Karpas-422 (cell line): ENCODE measurements around the gene UGT1A8. TPM values are rescaled to one million over a fixed set of nuclear protein-coding genes. Genes with fewer than 3 reads are reported as not detected.
"Not testable (repeated sequence)": the region's sequence is repeated elsewhere in the genome, so short reads cannot be mapped to it uniquely, and the experiment has no call there.

Experiments used
- DNase-seq: peaks from one replicate; pipeline ENCODE4 v3.0.0-alpha.2; 2015
- H2AFZ ChIP-seq: fragments of 200-600 bp; sonication (generic); 2 replicates; pipeline ENCODE4 v1.6.1; 2014; ENCODE audit warnings: antibody characterized with exemption, low read length, mixed read lengths
- H3K27ac ChIP-seq: fragments of 200-600 bp; sonication (generic); 2 replicates; pipeline ENCODE4 v1.5.1; 2014; ENCODE audit warnings: mild to moderate bottlenecking, low read length, moderate library complexity
- H3K27me3 ChIP-seq: fragments of 200-600 bp; sonication (generic); 2 replicates; pipeline ENCODE4 v1.6.1; 2014; ENCODE audit warnings: low read length, mixed read lengths
- H3K36me3 ChIP-seq: fragments of 200-600 bp; sonication (generic); 2 replicates; pipeline ENCODE4 v1.6.1; 2014; ENCODE audit warnings: low read length, mixed read lengths; ENCODE audit not compliant: insufficient read depth
- H3K4me1 ChIP-seq: fragments of 200-600 bp; sonication (generic); 2 replicates; pipeline ENCODE4 v1.6.1; 2014; ENCODE audit warnings: mild to moderate bottlenecking, low read length, mixed read lengths
- H3K4me2 ChIP-seq: fragments of 200-600 bp; sonication (generic); 2 replicates; pipeline ENCODE4 v1.6.1; 2014; ENCODE audit warnings: low read length, low read depth, mild to moderate bottlenecking; ENCODE audit not compliant: poor library complexity, severe bottlenecking
- H3K4me3 ChIP-seq: fragments of 200-600 bp; sonication (generic); 2 replicates; pipeline ENCODE4 v1.5.1; 2014; ENCODE audit warnings: mild to moderate bottlenecking, antibody characterized with exemption, low read length, mixed read lengths
- H3K79me2 ChIP-seq: fragments of 200-600 bp; sonication (generic); 2 replicates; pipeline ENCODE4 v1.6.1; 2014; ENCODE audit warnings: mild to moderate bottlenecking, low read length, mixed read lengths
- H3K9ac ChIP-seq: fragments of 200-600 bp; sonication (generic); 2 replicates; pipeline ENCODE4 v1.6.0; 2014; ENCODE audit warnings: low read length
- H3K9me2 ChIP-seq: fragments of 200-600 bp; sonication (generic), shearing (Covaris generic); replicated peaks from 2 replicates; pipeline ENCODE4 v1.6.0; 2014; ENCODE audit warnings: mild to moderate bottlenecking, low read length, moderate library complexity; ENCODE audit not compliant: insufficient read depth
- H3K9me3 ChIP-seq: fragments of 300-700, 200-600 bp; sonication (generic); 2 replicates; pipeline ENCODE4 v1.6.1; 2014; ENCODE audit warnings: low read length, mixed read lengths
- H4K20me1 ChIP-seq: fragments of 200-600 bp; sonication (generic); 2 replicates; pipeline ENCODE4 v1.6.1; 2014; ENCODE audit warnings: mild to moderate bottlenecking, antibody characterized with exemption, low read length, low read depth; ENCODE audit not compliant: insufficient read depth
- total RNA-seq: library from RNA; depleted of rRNA; stranded (reverse); fragments of >200 nt; shearing (Covaris generic); gene quantifications from 2 replicates; pipeline ENCODE4 v1.2.3, GENCODE V29; 2014; ENCODE audit warnings: low replicate concordance

Gene UGT1A8
- total RNA-seq, 1 experiment from 2014 or later, result not detected

DNA sequence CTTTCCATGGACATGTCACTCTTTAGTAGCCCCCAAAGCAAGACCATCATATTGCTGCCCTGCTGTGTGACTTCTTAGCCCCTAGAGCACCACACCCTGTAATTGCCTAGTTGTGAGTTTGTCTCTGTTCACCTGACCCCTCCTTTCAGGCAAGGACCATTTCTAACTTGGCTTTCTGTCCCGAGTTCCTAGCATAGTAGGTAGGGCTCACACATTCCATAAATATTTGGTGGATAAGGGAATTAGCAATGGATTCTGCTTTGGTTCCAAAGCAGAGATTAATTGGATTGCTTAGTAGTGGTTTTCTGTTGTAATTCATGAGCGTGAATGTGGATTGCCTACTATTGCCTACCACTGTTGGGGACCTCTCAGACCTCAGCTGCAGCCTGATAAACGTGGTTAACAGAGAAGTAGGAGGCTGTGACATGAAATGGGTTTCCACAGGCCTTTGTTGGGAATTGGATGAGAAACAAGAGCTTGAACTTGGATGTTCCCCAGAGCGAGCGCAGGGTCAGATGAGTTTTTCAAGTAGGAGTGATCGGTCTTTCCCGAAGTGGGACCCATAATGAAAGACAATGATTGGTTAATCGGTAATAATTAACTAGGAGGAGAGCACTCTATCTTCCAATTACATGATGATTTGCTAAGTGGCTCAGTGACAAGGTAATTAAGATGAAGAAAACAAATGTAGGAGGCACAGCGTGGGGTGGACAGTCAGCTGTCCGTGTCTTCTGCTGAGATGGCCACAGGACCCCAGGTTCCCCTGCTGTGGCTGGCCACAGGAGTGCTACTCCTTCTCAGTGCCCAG, 129.2 kb downstream of the UGT1A8 start:
- H3K9me3 ChIP-seq, result no peaks in the 10 kb centered on the region
- no peak overlapping the region for H3K27ac ChIP-seq
- H3K4me3 ChIP-seq, result no peak overlapping the region
- H3K36me3 ChIP-seq, result no peaks in the 10 kb centered on the region
- no peaks in the 10 kb centered on the region for H3K4me1 ChIP-seq
- no peak overlapping the region for H3K9ac ChIP-seq
- no peak overlapping the region for H2AFZ ChIP-seq
- no peak for DNase-seq
- H3K9me2 ChIP-seq, result no peaks in the 10 kb centered on the region
- no peaks in the 10 kb centered on the region for H3K79me2 ChIP-seq
- no peak overlapping the region for H3K4me2 ChIP-seq
- H3K27me3 ChIP-seq, result no peaks in the 10 kb centered on the region
- no peaks in the 10 kb centered on the region for H4K20me1 ChIP-seq

DNA sequence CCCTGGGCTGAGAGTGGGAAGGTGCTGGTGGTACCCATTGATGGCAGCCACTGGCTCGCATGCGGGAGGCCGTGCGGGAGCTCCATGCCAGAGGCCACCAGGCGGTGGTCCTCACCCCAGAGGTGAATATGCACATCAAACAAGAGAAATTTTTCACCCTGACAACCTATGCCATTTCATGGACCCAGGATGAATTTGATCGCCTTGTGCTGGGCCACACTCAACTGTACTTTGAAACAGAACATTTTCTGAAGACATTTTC, 129.8 kb downstream of the UGT1A8 start:
- H3K9me3 ChIP-seq, result no peaks in the 10 kb centered on the region
- no peaks in the 10 kb centered on the region for H3K36me3 ChIP-seq
- no peak overlapping the region for H3K9ac ChIP-seq
- no peak overlapping the region for H3K4me2 ChIP-seq
- no peaks in the 10 kb centered on the region for H3K4me1 ChIP-seq
- no peaks in the 10 kb centered on the region for H4K20me1 ChIP-seq
- H3K79me2 ChIP-seq, result no peaks in the 10 kb centered on the region
- H3K9me2 ChIP-seq, result no peaks in the 10 kb centered on the region
- no peak overlapping the region for H3K4me3 ChIP-seq
- no peak overlapping the region for H2AFZ ChIP-seq
- H3K27ac ChIP-seq, result no peak overlapping the region
- DNase-seq, result no peak
- H3K27me3 ChIP-seq, result no peaks in the 10 kb centered on the region

DNA sequence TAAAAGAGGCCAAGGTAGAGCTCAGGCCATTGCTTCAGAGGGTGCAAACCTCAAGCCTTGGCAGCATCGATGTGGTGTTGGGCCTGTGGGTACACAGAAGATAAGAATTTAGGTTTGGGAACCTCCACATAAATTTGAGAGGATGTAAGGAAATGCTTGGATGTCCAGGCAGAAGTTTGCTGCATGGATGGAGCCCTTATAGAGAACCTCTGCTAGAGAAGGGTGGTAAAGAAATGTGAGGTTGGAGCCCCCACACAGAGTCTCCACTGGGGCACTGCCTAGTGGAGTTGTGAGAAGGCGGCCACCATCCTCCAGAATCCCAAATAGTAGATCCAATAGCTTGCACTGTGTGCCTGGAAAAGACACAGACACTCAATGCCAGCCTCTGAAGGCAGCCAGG, 133.3 kb downstream of the UGT1A8 start:
- not testable (repeated sequence) for H3K79me2 ChIP-seq, H3K9me2 ChIP-seq, H4K20me1 ChIP-seq, H3K27me3 ChIP-seq, H3K4me1 ChIP-seq, H3K9me3 ChIP-seq, H2AFZ ChIP-seq, H3K36me3 ChIP-seq, DNase-seq, H3K9ac ChIP-seq, H3K4me3 ChIP-seq, H3K27ac ChIP-seq, H3K4me2 ChIP-seq

DNA sequence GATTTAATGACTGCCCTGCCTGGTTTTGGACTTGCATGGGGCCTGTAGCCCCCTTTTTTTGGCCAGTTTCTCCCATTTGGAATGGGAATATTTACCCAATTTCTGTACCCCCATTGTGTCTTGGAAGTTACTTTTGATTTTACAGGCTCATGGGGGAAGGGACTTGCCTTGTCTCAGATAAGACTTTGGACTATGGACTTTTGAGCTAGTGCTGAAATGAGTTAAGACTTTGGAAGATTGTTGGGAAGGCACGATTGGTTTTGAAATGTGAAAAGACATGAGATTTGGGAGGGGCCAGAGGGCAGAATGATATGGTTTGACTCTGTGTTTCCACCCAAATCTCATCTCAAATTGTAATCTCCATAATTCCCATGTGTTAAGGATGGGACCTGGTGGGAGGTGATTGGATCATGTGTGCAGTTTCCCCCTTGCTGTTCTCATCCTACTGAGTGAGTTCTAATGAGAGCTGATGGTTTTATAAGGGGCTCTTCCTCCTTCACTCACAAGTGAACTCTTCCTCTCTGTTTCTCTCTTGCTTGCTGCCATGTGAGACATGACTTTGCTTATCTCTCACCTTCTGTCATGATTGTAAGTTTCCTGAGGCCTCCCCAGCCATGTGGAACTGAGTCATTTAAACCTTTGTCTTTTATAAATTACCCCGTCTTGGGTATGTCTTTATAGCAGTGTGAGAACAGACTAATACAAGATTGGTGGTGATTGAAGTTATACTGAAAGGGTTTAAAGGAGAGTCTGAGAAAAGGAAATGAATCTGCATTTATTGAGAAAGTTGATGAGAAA, 134.0 kb downstream of the UGT1A8 start:
- H3K4me2 ChIP-seq, H3K9ac ChIP-seq, H3K4me1 ChIP-seq, DNase-seq, H3K9me2 ChIP-seq, H3K9me3 ChIP-seq, H3K36me3 ChIP-seq, H3K27ac ChIP-seq, H4K20me1 ChIP-seq, H3K4me3 ChIP-seq, H2AFZ ChIP-seq, H3K27me3 ChIP-seq, H3K79me2 ChIP-seq: not testable (repeated sequence)

DNA sequence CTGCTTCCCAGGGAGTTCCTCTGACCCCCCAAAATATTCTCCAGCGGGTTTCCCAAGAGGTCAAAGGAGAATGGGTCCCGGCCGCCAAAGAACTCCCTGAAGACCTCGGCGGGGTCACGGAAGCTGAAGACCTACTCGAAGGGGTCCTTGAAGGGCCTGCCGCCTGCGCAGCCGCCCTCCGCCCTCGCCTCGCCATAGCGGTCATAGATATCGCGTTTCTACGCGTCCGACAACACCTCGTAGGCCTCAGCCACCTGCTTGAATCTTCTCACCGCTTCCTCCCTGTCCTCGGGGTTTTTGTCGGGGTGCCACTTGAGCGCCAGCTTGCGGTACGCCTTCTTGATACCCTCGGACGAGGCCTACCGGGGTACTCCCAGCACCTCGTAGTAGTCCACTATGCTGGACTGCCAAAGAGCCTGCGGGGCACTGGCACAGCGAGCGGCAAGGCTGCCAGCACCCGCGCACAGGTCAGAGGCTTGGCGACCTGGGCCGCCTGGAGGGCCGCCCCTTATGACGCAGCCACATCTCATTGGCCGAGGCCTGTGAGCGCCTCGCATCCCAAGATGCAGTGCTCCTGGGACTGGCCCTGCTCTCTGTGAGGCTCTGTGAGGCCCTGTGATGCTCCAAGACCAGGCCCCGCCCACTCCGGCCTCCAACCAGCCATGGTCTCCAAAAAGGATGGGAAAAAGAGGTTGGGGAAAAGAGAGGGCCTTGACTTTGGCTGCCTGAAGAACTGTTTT, 137.6 kb downstream of the UGT1A8 start:
- H2AFZ ChIP-seq, result no peak overlapping the region
- no peak overlapping the region for H3K4me3 ChIP-seq
- no peaks in the 10 kb centered on the region for H3K36me3 ChIP-seq
- DNase-seq, result no peak
- no peak overlapping the region for H3K27ac ChIP-seq
- H3K4me2 ChIP-seq, result no peak overlapping the region
- H3K9me3 ChIP-seq, result no peaks in the 10 kb centered on the region; the same call in 1 of the 2 replicates
- no peaks in the 10 kb centered on the region for H4K20me1 ChIP-seq
- no peaks in the 10 kb centered on the region for H3K9me2 ChIP-seq
- peaks cover 2% of the 10 kb centered on the region; the same call in 1 of the 2 replicates for H3K27me3 ChIP-seq
- H3K4me1 ChIP-seq, result no peaks in the 10 kb centered on the region; the same call in 1 of the 2 replicates
- H3K79me2 ChIP-seq, result no peaks in the 10 kb centered on the region
- H3K9ac ChIP-seq, result no peak overlapping the region

DNA sequence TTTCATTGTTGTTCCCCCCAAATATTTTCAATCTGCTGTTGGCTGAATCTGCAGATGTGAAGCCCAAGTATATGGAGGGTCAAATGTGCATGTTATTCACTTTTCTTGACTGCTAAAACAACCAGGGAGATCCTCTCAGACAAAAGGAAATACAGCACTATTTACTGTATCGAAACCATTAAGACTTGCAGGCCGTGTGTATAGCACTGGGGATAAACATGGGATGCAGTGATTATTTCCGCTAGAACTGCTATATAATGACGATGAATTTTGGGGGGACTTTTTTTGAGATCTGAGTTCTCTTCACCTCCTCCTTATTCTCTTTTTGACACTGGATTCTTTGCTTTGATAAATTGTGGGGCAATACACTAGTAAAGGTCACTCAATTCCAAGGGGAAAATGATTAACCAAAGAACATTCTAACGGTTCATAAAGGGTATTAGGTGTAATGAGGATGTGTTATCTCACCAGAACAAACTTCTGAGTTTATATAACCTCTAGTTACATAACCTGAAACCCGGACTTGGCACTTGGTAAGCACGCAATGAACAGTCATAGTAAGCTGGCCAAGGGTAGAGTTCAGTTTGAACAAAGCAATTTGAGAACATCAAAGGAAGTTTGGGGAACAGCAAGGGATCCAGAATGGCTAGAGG, 139.1 kb downstream of the UGT1A8 start:
- Histone ChIP-seq H4K20me1 (no peaks in the 10 kb centered on the region), H3K79me2 (no peaks in the 10 kb centered on the region), H2AFZ (no peak overlapping the region), H3K27ac (no peak overlapping the region), H3K4me3 (no peak overlapping the region), H3K9me3 (no peaks in the 10 kb centered on the region; the same call in 1 of the 2 replicates), H3K36me3 (no peaks in the 10 kb centered on the region), H3K27me3 (peaks cover 2% of the 10 kb centered on the region; the same call in 1 of the 2 replicates), H3K9me2 (no peaks in the 10 kb centered on the region), H3K9ac (no peak overlapping the region), H3K4me2 (no peak overlapping the region), H3K4me1 (no peaks in the 10 kb centered on the region; the same call in 1 of the 2 replicates)
- DNase-seq, result no peak

DNA sequence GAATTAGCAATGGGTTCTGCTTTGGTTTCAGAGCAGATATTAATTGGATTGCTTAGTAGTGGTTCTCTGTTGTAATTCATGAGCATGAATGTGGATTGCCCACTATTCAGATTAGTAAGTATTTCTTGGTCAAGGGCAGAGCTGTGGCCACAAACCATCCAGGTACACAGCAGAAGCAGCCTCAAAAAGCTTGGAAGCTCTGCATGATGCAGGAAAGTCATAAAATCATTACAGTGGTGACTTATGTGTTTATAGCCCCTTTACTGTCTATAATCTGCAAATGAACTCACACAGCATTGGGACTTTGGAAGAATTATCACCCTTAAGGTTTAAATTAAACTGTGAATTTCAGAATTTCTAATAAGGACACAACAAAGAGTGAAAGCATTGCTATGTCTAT, 140.7 kb downstream of the UGT1A8 start:
- no peak for DNase-seq
- no peaks in the 10 kb centered on the region for H3K36me3 ChIP-seq
- no peaks in the 10 kb centered on the region; the same call in 1 of the 2 replicates for H3K4me1 ChIP-seq
- H3K4me3 ChIP-seq, result no peak overlapping the region
- H3K9me2 ChIP-seq, result no peaks in the 10 kb centered on the region
- no peaks in the 10 kb centered on the region; the same call in 1 of the 2 replicates for H3K9me3 ChIP-seq
- no peak overlapping the region for H3K4me2 ChIP-seq
- no peak overlapping the region for H2AFZ ChIP-seq
- no peak overlapping the region for H3K9ac ChIP-seq
- H3K79me2 ChIP-seq, result no peaks in the 10 kb centered on the region
- no peaks in the 10 kb centered on the region for H4K20me1 ChIP-seq
- H3K27ac ChIP-seq, result no peak overlapping the region
- peaks cover 2% of the 10 kb centered on the region; the same call in 1 of the 2 replicates for H3K27me3 ChIP-seq
